BLaER1 (cell line): ENCODE measurements around the gene CWC27.

Experiments
- H3K27ac ChIP-seq: shearing (Covaris generic); formaldehyde crosslinking; 2 replicates; pipeline ENCODE4 v1.8.1; 2022
- H3K27me3 ChIP-seq: shearing (Covaris generic); formaldehyde crosslinking; 2 replicates; pipeline ENCODE4 v1.8.1; 2022
- H3K36me3 ChIP-seq: shearing (Covaris generic); formaldehyde crosslinking; 2 replicates; pipeline ENCODE4 v1.8.1; 2022
- H3K4me1 ChIP-seq: shearing (Covaris generic); formaldehyde crosslinking; 2 replicates; pipeline ENCODE4 v1.8.1; 2022
- H3K4me2 ChIP-seq: shearing (Covaris generic); formaldehyde crosslinking; 2 replicates; pipeline ENCODE4 v1.8.1; 2022
- H3K4me3 ChIP-seq: shearing (Covaris generic); formaldehyde crosslinking; 2 replicates; pipeline ENCODE4 v1.8.1; 2022
- H3K9ac ChIP-seq: shearing (Covaris generic); formaldehyde crosslinking; 2 replicates; pipeline ENCODE4 v1.8.1; 2022
- H3K9me3 ChIP-seq: shearing (Covaris generic); formaldehyde crosslinking; 2 replicates; pipeline ENCODE4 v1.8.1; 2022
- H4K20me1 ChIP-seq: shearing (Covaris generic); formaldehyde crosslinking; 2 replicates; pipeline ENCODE4 v1.8.1; 2022
- Cebpa-rat ChIP-seq: shearing (Covaris generic); IDR thresholded peaks from 2 replicates; pipeline ENCODE4 v1.8.1; 2022

CWC27 gene

GRCh38 chr5:64859881-64860280, 91.2 kb downstream of the CWC27 start:
- Histone ChIP-seq H3K9ac (no peak overlapping the region), H3K36me3 (0 out of 2 replicates have a peak, but pooled peaks cover 3% of the 10 kb centered on the region), H3K27ac (no peak overlapping the region), H3K4me3 (no peak overlapping the region), H3K4me2 (no peak overlapping the region), H3K9me3 (no peaks in the 10 kb centered on the region), H3K27me3 (no peaks in the 10 kb centered on the region), H3K4me1 (no peaks in the 10 kb centered on the region), H4K20me1 (no peaks in the 10 kb centered on the region)
- no peak for TF ChIP-seq Cebpa-rat

DNA sequence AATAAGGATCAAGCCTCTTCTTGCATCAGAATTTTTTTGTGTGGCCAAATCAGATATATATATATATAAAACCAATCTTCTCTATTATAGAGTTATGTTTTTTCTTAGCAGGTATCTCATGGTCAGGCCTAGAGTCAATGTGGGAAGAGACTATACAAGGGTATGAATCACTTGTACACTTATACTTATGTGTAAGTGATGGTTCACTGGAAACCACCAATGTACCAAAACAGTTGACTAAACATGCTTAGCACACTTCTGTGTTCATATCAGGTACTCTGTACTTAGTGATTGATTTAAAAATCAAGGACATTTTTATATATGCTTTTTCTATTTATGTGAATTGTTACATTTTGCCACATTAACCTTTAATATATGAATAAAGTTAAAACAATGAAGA, 92.6 kb downstream of the CWC27 start:
- no peak overlapping the region for H3K4me2 ChIP-seq

GRCh38 chr5:64864171-64864570, 95.4 kb downstream of the CWC27 start:
- Histone ChIP-seq H3K9ac (no peak overlapping the region), H3K27me3 (no peaks in the 10 kb centered on the region), H3K4me3 (no peak overlapping the region), H3K4me1 (no peaks in the 10 kb centered on the region), H4K20me1 (no peaks in the 10 kb centered on the region), H3K36me3 (0 out of 2 replicates have a peak, but pooled peaks cover 8% of the 10 kb centered on the region), H3K4me2 (no peak overlapping the region), H3K27ac (no peak overlapping the region), H3K9me3 (no peaks in the 10 kb centered on the region)
- TF ChIP-seq Cebpa-rat, result no peak

More for the DNA sequence above, 92.6 kb downstream of the CWC27 start:
- no peak overlapping the region for H3K4me3 ChIP-seq
- 0 out of 2 replicates have a peak, but pooled peaks cover 3% of the 10 kb centered on the region for H3K36me3 ChIP-seq
- no peak overlapping the region for H3K9ac ChIP-seq
- no peak overlapping the region for H3K27ac ChIP-seq
- TF ChIP-seq Cebpa-rat, result no peak
- H3K9me3 ChIP-seq, result no peaks in the 10 kb centered on the region
- no peaks in the 10 kb centered on the region for H3K4me1 ChIP-seq
- H4K20me1 ChIP-seq, result no peaks in the 10 kb centered on the region
- H3K27me3 ChIP-seq, result no peaks in the 10 kb centered on the region

- Histone ChIP-seq H3K9me3 (no peaks in the 10 kb centered on the region), H3K27me3 (no peaks in the 10 kb centered on the region), H3K4me2 (no peak overlapping the region), H3K4me3 (no peak overlapping the region), H3K9ac (no peak overlapping the region), H4K20me1 (no peaks in the 10 kb centered on the region), H3K36me3 (0 out of 2 replicates have a peak, but pooled peaks cover 8% of the 10 kb centered on the region), H3K4me1 (no peaks in the 10 kb centered on the region), H3K27ac (no peak overlapping the region)
- TF ChIP-seq Cebpa-rat, result no peak
Measured at GRCh38 chr5:64865662-64866061, 96.9 kb downstream of the CWC27 start.

DNA sequence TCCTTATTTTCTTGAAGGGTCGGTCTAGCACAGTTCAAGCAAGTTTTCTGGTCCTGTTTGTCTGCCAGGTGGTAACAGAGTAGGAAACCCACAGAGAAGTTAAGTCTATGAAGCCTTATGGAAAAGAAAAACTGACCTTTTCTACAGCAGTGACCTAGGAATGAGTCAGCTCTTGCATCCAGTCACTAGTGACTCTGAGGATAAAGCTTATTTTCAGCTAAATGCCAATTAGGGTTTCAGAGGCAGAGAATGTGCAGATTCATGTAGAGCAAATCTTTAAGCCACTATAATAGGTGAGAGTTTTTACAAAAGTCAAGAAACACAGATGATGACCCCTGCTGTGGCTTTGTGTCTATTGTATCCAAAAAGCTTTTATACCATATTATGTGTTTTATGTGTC, 100.7 kb downstream of the CWC27 start:
- H4K20me1 ChIP-seq, result no peaks in the 10 kb centered on the region
- no peak for TF ChIP-seq Cebpa-rat
- 0 out of 2 replicates have a peak, but pooled peaks cover 5% of the 10 kb centered on the region for H3K36me3 ChIP-seq
- H3K4me3 ChIP-seq, result no peak overlapping the region
- no peak overlapping the region for H3K4me2 ChIP-seq
- H3K9me3 ChIP-seq, result no peaks in the 10 kb centered on the region
- no peaks in the 10 kb centered on the region for H3K27me3 ChIP-seq
- H3K9ac ChIP-seq, result no peak overlapping the region
- H3K4me1 ChIP-seq, result no peaks in the 10 kb centered on the region
- H3K27ac ChIP-seq, result no peak overlapping the region

- TF ChIP-seq Cebpa-rat, result no peak
- Histone ChIP-seq H3K27me3 (no peaks in the 10 kb centered on the region), H4K20me1 (no peaks in the 10 kb centered on the region), H3K9me3 (no peaks in the 10 kb centered on the region), H3K4me1 (no peaks in the 10 kb centered on the region), H3K9ac (no peak overlapping the region), H3K36me3 (0 out of 2 replicates have a peak, but pooled peaks cover 5% of the 10 kb centered on the region), H3K4me2 (no peak overlapping the region), H3K27ac (no peak overlapping the region), H3K4me3 (no peak overlapping the region)
Measured at GRCh38 chr5:64872044-64872443, 103.3 kb downstream of the CWC27 start.

DNA sequence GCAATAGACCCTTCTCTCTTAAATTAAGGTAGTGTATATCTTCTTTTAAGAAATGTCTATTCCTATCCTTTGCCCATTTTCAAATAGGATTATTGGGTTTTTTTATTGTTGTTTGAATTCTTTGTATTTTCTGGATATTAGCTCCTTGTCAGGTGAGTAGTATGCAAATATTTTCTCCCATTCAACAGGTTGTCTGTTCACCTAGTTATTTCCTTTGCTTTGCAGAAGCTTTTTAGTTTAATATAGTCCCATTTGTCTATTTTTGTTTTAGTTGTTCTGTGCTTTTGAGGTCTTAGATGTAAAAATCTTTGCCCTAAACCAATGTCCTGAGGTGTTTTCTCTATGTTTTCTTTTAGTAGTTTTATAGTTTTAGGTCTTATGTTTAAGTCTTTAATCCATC, 104.7 kb downstream of the CWC27 start:
- Histone ChIP-seq H3K36me3 (no peaks in the 10 kb centered on the region), H3K27ac (no peak overlapping the region), H3K4me1 (no peaks in the 10 kb centered on the region), H3K27me3 (no peaks in the 10 kb centered on the region), H3K9ac (no peak overlapping the region), H4K20me1 (no peaks in the 10 kb centered on the region), H3K9me3 (no peaks in the 10 kb centered on the region), H3K4me3 (no peak overlapping the region), H3K4me2 (no peak overlapping the region)
- no peak for TF ChIP-seq Cebpa-rat

GRCh38 chr5:64874753-64875152, 106.0 kb downstream of the CWC27 start:
- Histone ChIP-seq H4K20me1 (no peaks in the 10 kb centered on the region), H3K27me3 (no peaks in the 10 kb centered on the region), H3K9ac (no peak overlapping the region), H3K36me3 (no peaks in the 10 kb centered on the region), H3K27ac (no peak overlapping the region), H3K4me2 (no peak overlapping the region), H3K4me3 (no peak overlapping the region), H3K9me3 (no peaks in the 10 kb centered on the region), H3K4me1 (no peaks in the 10 kb centered on the region)
- no peak for TF ChIP-seq Cebpa-rat

DNA sequence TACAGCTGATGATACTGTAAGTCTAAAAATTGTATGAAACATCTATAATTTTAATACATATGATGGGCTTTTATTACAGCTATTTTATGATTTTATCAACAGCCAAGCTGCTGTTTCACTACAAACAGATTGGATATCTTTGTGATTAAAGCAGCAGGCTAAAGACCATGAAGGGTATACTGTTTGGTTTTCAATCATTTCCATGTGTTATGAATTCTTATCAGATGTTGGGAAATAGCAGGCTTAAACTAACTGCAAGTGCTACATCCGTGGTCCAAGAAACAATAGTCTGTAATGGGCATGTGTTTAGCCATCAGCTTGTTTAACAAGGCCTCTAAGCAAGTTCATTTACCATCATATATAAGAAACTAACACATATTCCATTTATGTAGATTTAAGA, 107.5 kb downstream of the CWC27 start:
- TF ChIP-seq Cebpa-rat, result no peak
- Histone ChIP-seq H4K20me1 (no peaks in the 10 kb centered on the region), H3K4me1 (no peaks in the 10 kb centered on the region), H3K9me3 (no peaks in the 10 kb centered on the region), H3K27ac (no peak overlapping the region), H3K27me3 (no peaks in the 10 kb centered on the region), H3K9ac (no peak overlapping the region), H3K4me2 (no peak overlapping the region), H3K36me3 (no peaks in the 10 kb centered on the region), H3K4me3 (no peak overlapping the region)

DNA sequence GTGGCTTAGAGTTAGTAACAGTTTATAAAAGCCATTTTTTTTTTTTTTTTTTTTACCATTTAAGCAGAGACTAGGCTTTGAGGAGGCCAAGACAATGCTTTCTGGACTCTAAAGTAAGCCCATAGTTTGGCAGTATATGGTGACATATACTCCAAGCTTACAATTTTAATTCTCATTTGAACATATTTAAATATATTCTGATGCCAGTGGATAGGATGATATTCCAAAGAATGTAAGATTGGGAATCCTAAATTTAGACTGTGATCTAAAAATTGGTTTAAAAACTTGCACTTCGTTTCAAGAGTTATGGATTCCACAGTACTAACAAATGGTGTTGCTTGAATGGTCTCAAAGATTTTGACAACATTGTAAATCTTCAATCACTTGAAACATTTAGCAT, 112.1 kb downstream of the CWC27 start:
- no peak for TF ChIP-seq Cebpa-rat
- Histone ChIP-seq H3K27me3 (no peaks in the 10 kb centered on the region), H3K36me3 (no peaks in the 10 kb centered on the region), H3K9ac (no peak overlapping the region), H3K27ac (no peak overlapping the region), H3K4me3 (no peak overlapping the region), H3K9me3 (no peaks in the 10 kb centered on the region), H4K20me1 (no peaks in the 10 kb centered on the region), H3K4me1 (no peaks in the 10 kb centered on the region), H3K4me2 (no peak overlapping the region)

DNA sequence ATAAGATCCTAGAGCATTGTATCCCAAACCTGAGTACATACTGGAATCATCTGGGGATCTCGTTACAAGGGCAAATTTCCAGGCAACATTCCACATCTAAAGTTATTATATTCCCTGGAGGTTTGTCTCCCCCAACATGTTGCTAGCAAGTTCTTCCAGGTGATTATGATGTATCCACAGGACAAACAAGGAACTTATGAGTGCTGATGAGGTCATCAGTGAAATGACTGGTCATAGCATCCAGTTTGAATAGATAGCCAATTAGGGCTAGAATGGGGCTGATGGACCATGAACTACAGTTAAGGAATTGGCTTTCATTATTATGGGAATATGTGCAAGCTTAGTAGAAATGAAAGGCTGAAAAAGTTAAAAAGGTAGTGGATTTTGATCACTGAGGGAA, 115.2 kb downstream of the CWC27 start:
- Histone ChIP-seq H3K27me3 (no peaks in the 10 kb centered on the region), H3K27ac (no peak overlapping the region), H4K20me1 (no peaks in the 10 kb centered on the region)

More for the DNA sequence above, 115.2 kb downstream of the CWC27 start:
- no peak overlapping the region for H3K4me2 ChIP-seq
- H3K4me1 ChIP-seq, result no peaks in the 10 kb centered on the region
- H3K4me3 ChIP-seq, result no peak overlapping the region
- H3K9me3 ChIP-seq, result no peaks in the 10 kb centered on the region
- peaks cover 4% of the 10 kb centered on the region; the same call in 1 of the 2 replicates for H3K36me3 ChIP-seq
- H3K9ac ChIP-seq, result no peak overlapping the region
- TF ChIP-seq Cebpa-rat, result no peak
